HG03064 (cell line): ENCODE data around the gene ADPRHL1.

Experiments used
- ATAC-seq: cut with Tn5 transposase; IDR thresholded peaks from one replicate; pipeline ENCODE4 v1.9.1; 2021; ENCODE audit warnings: low read depth; ENCODE audit not compliant: unreplicated experiment

The ADPRHL1 gene

GRCh38 chr13:113452942-113453901 is at the start of gene ADPRHL1:
TSS of gene ADPRHL1 (minus strand) at chr13:113453488. CDS start at chr13:113453437, 51 bp downstream.
- ATAC-seq = no peak

- no peak for ATAC-seq
Observed at GRCh38 chr13:113502686-113503085, 49.4 kb upstream of the ADPRHL1 start.

GRCh38 chr13:113500530-113501265 is 47.4 kb upstream of the ADPRHL1 start:
- no peak for ATAC-seq

- no peak for ATAC-seq
Observed at GRCh38 chr13:113499936-113500335, 46.6 kb upstream of the ADPRHL1 start.

GRCh38 chr13:113498905-113499304 is 45.6 kb upstream of the ADPRHL1 start:
- ATAC-seq = no peak

GRCh38 chr13:113497217-113497616 is 43.9 kb upstream of the ADPRHL1 start:
- no peak for ATAC-seq

- no peak for ATAC-seq
Observed at GRCh38 chr13:113495494-113496210, 42.4 kb upstream of the ADPRHL1 start.

GRCh38 chr13:113493315-113493951 is 40.1 kb upstream of the ADPRHL1 start:
- no peak for ATAC-seq

- ATAC-seq = no peak
Observed at GRCh38 chr13:113491982-113492381, 38.7 kb upstream of the ADPRHL1 start.

- ATAC-seq = no peak
Observed at GRCh38 chr13:113491418-113491883, 38.2 kb upstream of the ADPRHL1 start.

- peak; percentile 77 for ATAC-seq
Observed at GRCh38 chr13:113490496-113491417, 37.5 kb upstream of the ADPRHL1 start, which contains the start of gene DCUN1D2. TSS of gene DCUN1D2 (minus strand) at chr13:113490711. CDS start at chr13:113490669, 42 bp downstream.

- peak; percentile 18 for ATAC-seq
Observed at GRCh38 chr13:113489549-113490495, 36.5 kb upstream of the ADPRHL1 start.

- no peak for ATAC-seq
Observed at GRCh38 chr13:113489171-113489548, 35.9 kb upstream of the ADPRHL1 start.

- no peak for ATAC-seq
Observed at GRCh38 chr13:113488283-113488682, 35.0 kb upstream of the ADPRHL1 start.

- no peak for ATAC-seq
Observed at GRCh38 chr13:113486698-113487097, 33.4 kb upstream of the ADPRHL1 start.

GRCh38 chr13:113485545-113485944 is 32.3 kb upstream of the ADPRHL1 start:
- no peak for ATAC-seq

- ATAC-seq = no peak
Observed at GRCh38 chr13:113483504-113484293, 30.4 kb upstream of the ADPRHL1 start.
